Gastrocnemius medialis (tissue), 4 donors: ENCODE results near the gene HIVEP3. TPM values are rescaled to one million over a fixed set of nuclear protein-coding genes. Genes with fewer than 3 reads are reported as not detected.
A peak's percentile ranks its signal among the peaks of the same experiment; 100 is the strongest.

Experiments used
- ATAC-seq, 2 donors: fragments of 150-250 bp; one replicate each; pipeline ENCODE4 v1.9.1; 2016
- DNase-seq, 2 donors: peaks; one replicate each; pipeline ENCODE4 v3.0.0-alpha.2; 2019
- H3K27ac ChIP-seq, 4 donors: fragments of 200-600 bp; sonication (generic); 1 replicate in 1 of 4; 2 replicates in 3 of 4; pipeline ENCODE4 v1.5.1; 2016 to 2018; ENCODE audit warnings: mild to moderate bottlenecking in 2 of 4, moderate library complexity in 1 of 4
- H3K27me3 ChIP-seq, 3 donors: fragments of 200-600 bp; sonication (generic) in 2 of 3; 1 replicate in 1 of 3; 2 replicates in 2 of 3; pipeline versions ENCODE4 v1.5.1 to v1.6.0; 2016 to 2019; ENCODE audit warnings: mild to moderate bottlenecking in 1 of 3, moderate library complexity in 1 of 3
- H3K36me3 ChIP-seq, 2 donors: fragments of 200-600 bp; sonication (generic) in 1 of 2; one replicate each; pipeline ENCODE4 v1.5.1; 2017 to 2018
- H3K4me1 ChIP-seq, 2 donors: fragments of 200-600 bp; sonication (generic) in 1 of 2; one replicate each; pipeline ENCODE4 v1.5.1; 2016 to 2017; ENCODE audit warnings: mild to moderate bottlenecking in 2 of 2
- H3K4me3 ChIP-seq, 4 donors: fragments of 200-600 bp; sonication (generic) in 3 of 4; 1 replicate in 1 of 4; 2 replicates in 3 of 4; pipeline ENCODE4 v1.5.1; 2016 to 2019; ENCODE audit warnings: mild to moderate bottlenecking in 2 of 4
- H3K9me3 ChIP-seq, 3 donors: fragments of 200-600 bp; sonication (generic) in 2 of 3; 1 replicate in 1 of 3; 2 replicates in 2 of 3; pipeline ENCODE4 v1.5.1; 2016 to 2019
- CTCF ChIP-seq, 5 experiments: fragments of 450-650 bp in 3 of 5; fragments of 200-600 bp in 2 of 5; sonication (generic) in 2 of 5; IDR thresholded peaks in 4 of 5; conservative IDR thresholded peaks in 1 of 5; 1 replicate in 4 of 5; 2 replicates in 1 of 5; pipeline ENCODE4 v1.5.1; 2016 to 2019; ENCODE audit warnings: antibody characterized with exemption in 5 of 5, mild to moderate bottlenecking in 3 of 5, moderate library complexity in 3 of 5
- POLR2A ChIP-seq, 2 donors: fragments of 450-650 bp; IDR thresholded peaks; one replicate each; pipeline ENCODE4 v1.6.1; 2017; ENCODE audit warnings: antibody characterized with exemption in 2 of 2, mild to moderate bottlenecking in 2 of 2, moderate library complexity in 2 of 2
- in situ Hi-C, 4 donors: fragments of 200-750 bp; cut with MboI; loops; one replicate each; pipeline versions ENCODE4 v1.15.0 to v1.8.0; 2017; ENCODE audit warnings: low sequenced_read_pairs in 4 of 4
- intact Hi-C: fragments of 100-400 bp; cut with DNase I; formaldehyde crosslinking; loops from one replicate; pipeline ENCODE4 v1.15.1; 2023; ENCODE audit warnings: low total_unique reads
- total RNA-seq, 4 donors: library from RNA; depleted of rRNA; stranded (reverse); fragments of >200 nt; gene quantifications; one replicate each; pipeline versions ENCODE4 v1.1.0 to v1.2.3, GENCODE V29; 2016

Gene HIVEP3
- total RNA-seq, 4 donors from 2014 or later: 0.80 to 1.8 (median 1.3) TPM

- no peaks in the 10 kb centered on the region for H3K36me3 ChIP-seq
- intact Hi-C loops: no loop called here
- H3K27me3 ChIP-seq: no peaks in the 10 kb centered on the region
- peaks cover 6 to 8% of the 10 kb centered on the region in 2 donors for H3K4me1 ChIP-seq
- no peaks in the 10 kb centered on the region for H3K9me3 ChIP-seq
- ATAC-seq (no peak), DNase-seq (no peak)
- TF ChIP-seq CTCF (IDR thresholded peaks at IDR 0.05 in 4 of 5, conservative IDR thresholded peaks at IDR 0.05 in 1 of 5) (no peak), POLR2A (IDR thresholded peaks at IDR 0.05) (no peak)
- H3K27ac ChIP-seq: no peak overlapping the region
- no peak overlapping the region for H3K4me3 ChIP-seq
- in situ Hi-C loops: no loop called here
Observed at GRCh38 chr1:41507110-41507720, 411.5 kb downstream of the HIVEP3 start.

- peaks cover 29 to 31% of the 10 kb centered on the region in 2 donors for H3K4me1 ChIP-seq
- H3K27me3 ChIP-seq: no peaks in the 10 kb centered on the region
- ATAC-seq: no peak
- H3K36me3 ChIP-seq: no peaks in the 10 kb centered on the region
- intact Hi-C loops (no loop called here), in situ Hi-C loops (no loop called here)
- no peaks in the 10 kb centered on the region for H3K9me3 ChIP-seq
- H3K27ac ChIP-seq: peak overlapping the region in 2 of 4 donors; percentile 89 to 92
- H3K4me3 ChIP-seq: no peak overlapping the region
- TF ChIP-seq POLR2A (IDR thresholded peaks at IDR 0.05) (no peak), CTCF (IDR thresholded peaks at IDR 0.05 in 4 of 5, conservative IDR thresholded peaks at IDR 0.05 in 1 of 5) (no peak)
- peak in 1 of 2 donors; percentile 58 for DNase-seq
Observed at GRCh38 chr1:41504114-41505035, 414.3 kb downstream of the HIVEP3 start.

- Histone ChIP-seq H3K9me3 (no peaks in the 10 kb centered on the region), H3K4me1 (peaks cover 37 to 39% of the 10 kb centered on the region in 2 donors), H3K4me3 (no peak overlapping the region), H3K27me3 (no peaks in the 10 kb centered on the region), H3K36me3 (no peaks in the 10 kb centered on the region), H3K27ac (peak overlapping the region; percentile 88 to 93 (median 90))
- in situ Hi-C loops: no loop called here
- no peak for DNase-seq
- TF ChIP-seq CTCF (IDR thresholded peaks at IDR 0.05 in 4 of 5, conservative IDR thresholded peaks at IDR 0.05 in 1 of 5): no peak
- ATAC-seq: no peak
- intact Hi-C loops: no loop called here
Observed at GRCh38 chr1:41503538-41504113, 415.1 kb downstream of the HIVEP3 start.

GRCh38 chr1:41502912-41503311 is 415.8 kb downstream of the HIVEP3 start:
- DNase-seq (no peak), ATAC-seq (no peak)
- Histone ChIP-seq H3K4me1 (peaks cover 44 to 46% of the 10 kb centered on the region in 2 donors), H3K4me3 (no peak overlapping the region), H3K9me3 (no peaks in the 10 kb centered on the region), H3K27ac (peak overlapping the region; percentile 88 to 93 (median 90)), H3K36me3 (no peaks in the 10 kb centered on the region), H3K27me3 (no peaks in the 10 kb centered on the region)
- in situ Hi-C loops: no loop called here
- intact Hi-C loops: no loop called here
- TF ChIP-seq POLR2A (IDR thresholded peaks at IDR 0.05) (no peak), CTCF (IDR thresholded peaks at IDR 0.05 in 4 of 5, conservative IDR thresholded peaks at IDR 0.05 in 1 of 5) (no peak)
